Spleen (tissue), 11 donors: ENCODE results near the gene GFER. TPM values are rescaled to one million over a fixed set of nuclear protein-coding genes. Genes with fewer than 3 reads are reported as not detected.

Experiments
- DNase-seq: peaks from one replicate; pipeline ENCODE4 v3.0.0-alpha.2; 2020
- H3K27ac ChIP-seq, 8 donors: fragments of 200-600 bp; sonication (generic) in 7 of 8; 1 replicate in 4 of 8; 2 replicates in 4 of 8; pipeline versions ENCODE4 v1.5.0 to v1.8.0; 2016 to 2021; ENCODE audit warnings: inconsistent platforms in 4 of 8, mild to moderate bottlenecking in 4 of 8, moderate library complexity in 1 of 8
- H3K27me3 ChIP-seq, 7 donors: fragments of 200-600 bp; sonication (generic) in 6 of 7; replicated peaks in 1 of 7; 1 replicate in 4 of 7; 2 replicates in 3 of 7; pipeline versions ENCODE4 v1.5.0 to v1.8.0; 2016 to 2021; ENCODE audit warnings: inconsistent platforms in 3 of 7, mild to moderate bottlenecking in 1 of 7
- H3K36me3 ChIP-seq, 6 donors: fragments of 200-600 bp; sonication (generic) in 5 of 6; 1 replicate in 4 of 6; 2 replicates in 2 of 6; pipeline versions ENCODE4 v1.5.0 to v1.8.0; 2016 to 2021; ENCODE audit warnings: inconsistent platforms in 2 of 6
- H3K4me1 ChIP-seq, 6 donors: fragments of 200-600 bp; sonication (generic) in 5 of 6; 1 replicate in 3 of 6; 2 replicates in 3 of 6; pipeline versions ENCODE4 v1.5.0 to v1.8.0; 2016 to 2021; ENCODE audit warnings: inconsistent platforms in 3 of 6
- H3K4me3 ChIP-seq, 8 donors: fragments of 200-600 bp; sonication (generic) in 7 of 8; 1 replicate in 4 of 8; 2 replicates in 4 of 8; pipeline versions ENCODE4 v1.5.0 to v1.8.0; 2016 to 2021; ENCODE audit warnings: inconsistent platforms in 4 of 8, mild to moderate bottlenecking in 4 of 8, moderate library complexity in 2 of 8
- H3K9me3 ChIP-seq, 8 donors: fragments of 200-600 bp; sonication (generic) in 7 of 8; 1 replicate in 4 of 8; 2 replicates in 4 of 8; pipeline versions ENCODE4 v1.5.0 to v1.8.0; 2016 to 2021; ENCODE audit warnings: inconsistent platforms in 4 of 8
- POLR2A ChIP-seq, 3 donors: fragments of 450-650 bp; IDR thresholded peaks; one replicate each; pipeline ENCODE4 v1.5.1; 2017; ENCODE audit warnings: antibody characterized with exemption in 3 of 3, mild to moderate bottlenecking in 1 of 3
- POLR2AphosphoS5 ChIP-seq, 3 donors: sonication (generic); formaldehyde crosslinking; IDR thresholded peaks; one replicate each; pipeline ENCODE4 v1.5.1; 2017; ENCODE audit warnings: antibody characterized with exemption in 3 of 3
- WGBS, 5 donors: extraction: QIAGEN DNeasy Blood & Tissue Kit in 3 of 5; methylation state at CpG; one replicate each; pipeline versions ENCODE4 v1.1.5 to v1.1.7; 2013 to 2018; 5-methylcytosine and 5-hydroxymethylcytosine counted together
- intact Hi-C: fragments of 100-400 bp; cut with DNase I; formaldehyde crosslinking; loops from one replicate; pipeline ENCODE4 v1.15.0; 2023; ENCODE audit warnings: low total_unique reads
- polyA plus RNA-seq, 3 donors: library from polyadenylated mRNA; stranded (reverse); fragments of 200-250 nt; gene quantifications; one replicate each; pipeline ENCODE4 v1.2.1, GENCODE V29; 2013
- total RNA-seq, 7 donors: library from RNA; depleted of rRNA in 3 of 7; stranded (reverse); fragments of >200 nt in 3 of 7; fragmentation: NEBNext Ultra II Directional in 4 of 7; extraction: Animal tissue kit (Norgen Biotek cat#: 25700) in 4 of 7; gene quantifications; one replicate each; pipeline versions ENCODE4 v1.1.0 to v1.2.1, GENCODE V29; 2016 to 2021
- TF ChIP-seq, protein P1 (sequence below), 11 experiments: fragments of 200-600 bp in 7 of 11; fragments of 450-650 bp in 4 of 11; sonication (generic) in 4 of 11; IDR thresholded peaks in 8 of 11; conservative IDR thresholded peaks in 3 of 11; 1 replicate in 7 of 11; 2 replicates in 4 of 11; pipeline versions ENCODE4 v1.4.0 to v1.8.0; 2016 to 2021; ENCODE audit warnings: antibody characterized with exemption in 11 of 11, inconsistent platforms in 4 of 11, mild to moderate bottlenecking in 1 of 11
- donor health status: healthy with polysubstance abuse.
- donor health status: DM: no; HTN: no; CAD: no; lungs with moderate emphysema.
- donor health status: DM: no; HTN: no; CAD: no.
- donor health status: Bipolar disorder and iron deficiency.
- donor health status: healthy.
- donor health status: DM: no; HTN: no; CAD: no.
- donor health status: DM: yes; HTN: yes; CAD: no.

Gene GFER
- total and polyA plus RNA-seq, 10 donors = 9.6 to 36.0 (median 22.8) TPM

DNA sequence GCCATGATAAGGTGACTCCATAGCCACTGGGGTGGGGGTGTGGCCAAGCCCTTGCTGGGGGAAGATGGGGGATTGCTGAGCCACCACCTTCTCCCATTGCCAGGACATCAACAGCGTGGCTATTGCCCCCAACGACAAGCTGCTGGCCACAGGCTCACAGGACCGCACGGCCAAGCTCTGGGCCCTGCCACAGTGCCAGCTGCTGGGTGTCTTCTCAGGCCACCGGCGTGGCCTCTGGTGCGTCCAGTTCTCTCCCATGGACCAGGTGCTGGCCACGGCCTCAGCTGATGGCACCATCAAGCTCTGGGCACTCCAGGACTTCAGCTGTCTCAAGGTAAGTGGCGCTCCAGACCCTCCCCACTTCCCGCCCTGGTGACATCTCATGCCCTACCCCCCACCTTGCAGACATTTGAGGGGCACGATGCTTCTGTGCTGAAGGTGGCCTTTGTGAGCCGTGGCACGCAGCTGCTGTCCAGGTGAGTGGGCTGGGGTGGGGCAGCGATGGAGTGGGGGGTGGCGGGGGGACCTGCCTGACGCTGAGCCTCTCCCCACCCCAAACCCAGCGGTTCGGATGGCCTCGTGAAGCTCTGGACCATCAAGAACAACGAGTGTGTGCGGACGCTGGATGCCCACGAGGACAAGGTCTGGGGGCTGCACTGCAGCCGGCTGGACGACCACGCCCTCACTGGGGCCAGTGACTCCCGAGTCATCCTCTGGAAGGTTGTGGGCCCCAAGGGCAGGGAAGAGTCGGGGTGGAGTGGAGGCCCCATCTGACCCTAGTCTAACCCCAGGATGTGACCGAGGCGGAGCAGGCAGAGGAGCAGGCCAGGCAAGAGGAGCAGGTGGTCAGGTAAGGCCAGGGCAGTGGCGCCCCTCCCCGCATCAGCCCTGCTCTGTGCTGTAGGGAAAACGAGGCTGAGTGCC is 6.8 kb upstream of the GFER start:
- TF ChIP-seq POLR2A (IDR thresholded peaks at IDR 0.05) (no peak), POLR2AphosphoS5 (IDR thresholded peaks at IDR 0.05) (peak in 1 of 3 donors; percentile 7)
- TF ChIP-seq, protein P1, sequence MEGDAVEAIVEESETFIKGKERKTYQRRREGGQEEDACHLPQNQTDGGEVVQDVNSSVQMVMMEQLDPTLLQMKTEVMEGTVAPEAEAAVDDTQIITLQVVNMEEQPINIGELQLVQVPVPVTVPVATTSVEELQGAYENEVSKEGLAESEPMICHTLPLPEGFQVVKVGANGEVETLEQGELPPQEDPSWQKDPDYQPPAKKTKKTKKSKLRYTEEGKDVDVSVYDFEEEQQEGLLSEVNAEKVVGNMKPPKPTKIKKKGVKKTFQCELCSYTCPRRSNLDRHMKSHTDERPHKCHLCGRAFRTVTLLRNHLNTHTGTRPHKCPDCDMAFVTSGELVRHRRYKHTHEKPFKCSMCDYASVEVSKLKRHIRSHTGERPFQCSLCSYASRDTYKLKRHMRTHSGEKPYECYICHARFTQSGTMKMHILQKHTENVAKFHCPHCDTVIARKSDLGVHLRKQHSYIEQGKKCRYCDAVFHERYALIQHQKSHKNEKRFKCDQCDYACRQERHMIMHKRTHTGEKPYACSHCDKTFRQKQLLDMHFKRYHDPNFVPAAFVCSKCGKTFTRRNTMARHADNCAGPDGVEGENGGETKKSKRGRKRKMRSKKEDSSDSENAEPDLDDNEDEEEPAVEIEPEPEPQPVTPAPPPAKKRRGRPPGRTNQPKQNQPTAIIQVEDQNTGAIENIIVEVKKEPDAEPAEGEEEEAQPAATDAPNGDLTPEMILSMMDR (IDR thresholded peaks at IDR 0.05 in 8 of 11, conservative IDR thresholded peaks at IDR 0.05 in 3 of 11) = no peak
- H3K36me3 ChIP-seq = peaks cover 23 to 63% (median 52%) of the 10 kb centered on the region in 6 donors
- H3K27ac ChIP-seq = no peak overlapping the region
- H3K27me3 ChIP-seq = peaks cover 3 to 87% (median 41%) of the 10 kb centered on the region in 7 donors
- DNase-seq = no peak
- WGBS, 5 donors = 94 to 95% (median 94%) methylated on average over 23 to 33 of the region's 33 CpGs
- H3K4me1 ChIP-seq = peaks cover 10 to 43% (median 25%) of the 10 kb centered on the region in 6 donors
- intact Hi-C loops = no loop called here
- H3K4me3 ChIP-seq = no peak overlapping the region
- H3K9me3 ChIP-seq = no peaks in the 10 kb centered on the region

- Histone ChIP-seq H3K36me3 (peaks cover 23 to 63% (median 52%) of the 10 kb centered on the region in 6 donors), H3K4me1 (peaks cover 7 to 41% (median 20%) of the 10 kb centered on the region in 6 donors), H3K4me3 (no peak overlapping the region), H3K27me3 (peaks cover 3 to 94% (median 41%) of the 10 kb centered on the region in 7 donors), H3K27ac (no peak overlapping the region), H3K9me3 (no peaks in the 10 kb centered on the region)
- no peak for DNase-seq
- 94 to 99% (median 97%) methylated on average over 14 to 18 of the region's 18 CpGs for WGBS, 5 donors
- intact Hi-C loops = no loop called here
- TF ChIP-seq POLR2AphosphoS5 (IDR thresholded peaks at IDR 0.05) (no peak), POLR2A (IDR thresholded peaks at IDR 0.05) (no peak)
- TF ChIP-seq, protein P1 (IDR thresholded peaks at IDR 0.05 in 8 of 11, conservative IDR thresholded peaks at IDR 0.05 in 3 of 11) = no peak
These were observed 6.1 kb upstream of the GFER start for GRCh38 chr16:1977875-1978268.

GRCh38 chr16:1978476-1979120 is 5.4 kb upstream of the GFER start:
- intact Hi-C loops = no loop called here
- no peak overlapping the region for H3K27ac ChIP-seq
- TF ChIP-seq POLR2AphosphoS5 (IDR thresholded peaks at IDR 0.05) (no peak), POLR2A (IDR thresholded peaks at IDR 0.05) (no peak)
- TF ChIP-seq, protein P1 (IDR thresholded peaks at IDR 0.05 in 8 of 11, conservative IDR thresholded peaks at IDR 0.05 in 3 of 11) = no peak
- H3K4me1 ChIP-seq = peaks cover 6 to 41% (median 20%) of the 10 kb centered on the region in 6 donors
- no peaks in the 10 kb centered on the region for H3K9me3 ChIP-seq
- no peak overlapping the region for H3K4me3 ChIP-seq
- H3K36me3 ChIP-seq = peaks cover 23 to 60% (median 52%) of the 10 kb centered on the region in 6 donors
- H3K27me3 ChIP-seq = peaks cover 3 to 100% (median 41%) of the 10 kb centered on the region in 7 donors
- WGBS, 5 donors = 77 to 90% (median 88%) methylated on average over 29 to 37 of the region's 37 CpGs
- DNase-seq = no peak
